Stimulated activated CD8-positive, alpha-beta memory T cell treated with anti-CD3 and anti-CD28 coated beads, Interleukin-7, amount 100 ng/mL, for 24 hours (primary cell): Measurements from ENCODE around the gene PRR20C.
"Not testable (repeated sequence)": the region's sequence is repeated elsewhere in the genome, so short reads cannot be mapped to it uniquely, and the experiment has no call there.

Source experiments
- DNase-seq: peaks from one replicate; pipeline ENCODE4 v3.0.0-alpha.2; 2020; ENCODE audit warnings: low read depth

The PRR20C gene

GRCh38 chr13:57153761-57154160 lies at the start of gene PRR20C:
Gene PRR20C, plus strand, starts transcription at chr13:57154061. Its CDS starts 387 bp downstream, at chr13:57154448.
- not testable (repeated sequence) for DNase-seq

- DNase-seq, result no peak
Observed at GRCh38 chr13:57114945-57115344, 38.9 kb upstream of the PRR20C start.

DNA sequence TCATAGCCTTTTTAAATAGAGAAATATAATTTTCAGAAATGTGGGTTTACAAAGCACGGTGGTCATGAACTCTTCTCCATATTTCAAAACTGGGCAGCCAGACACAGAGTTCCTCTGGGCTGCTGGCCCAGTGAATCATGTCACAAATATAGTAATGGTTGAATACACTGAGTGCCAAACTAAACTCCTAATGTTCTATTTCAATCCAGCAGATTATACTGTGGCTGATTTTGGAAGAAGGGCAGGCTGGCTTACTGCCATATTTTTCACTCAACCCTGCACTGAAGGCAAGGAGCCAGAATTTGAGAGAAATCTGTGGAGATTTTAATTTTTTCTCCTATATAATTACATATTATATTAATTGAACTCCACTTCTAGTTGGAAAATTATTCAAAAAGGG lies 30.2 kb upstream of the PRR20C start:
- no peak for DNase-seq

- DNase-seq, result no peak
Observed at GRCh38 chr13:57128909-57129308, 25.0 kb upstream of the PRR20C start.

DNA sequence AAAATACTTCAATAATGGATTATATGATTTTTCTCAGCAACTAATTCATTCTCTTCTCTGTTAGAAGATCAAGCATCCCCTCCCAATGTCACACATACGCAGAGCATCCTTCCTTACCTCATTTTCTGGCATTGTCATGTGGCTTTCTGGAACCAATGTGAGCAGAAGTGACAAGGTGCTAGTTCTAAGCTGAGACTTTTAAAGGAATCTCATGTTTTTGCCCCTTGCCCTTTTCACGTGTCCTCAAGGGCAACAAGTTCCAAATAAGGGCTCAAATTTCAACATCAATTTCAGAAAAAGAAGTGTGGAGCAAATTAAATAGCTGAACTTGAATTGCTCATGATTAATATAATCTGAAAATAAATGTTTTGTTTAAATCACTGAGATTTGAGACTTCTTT lies 17.8 kb upstream of the PRR20C start:
- no peak for DNase-seq

DNA sequence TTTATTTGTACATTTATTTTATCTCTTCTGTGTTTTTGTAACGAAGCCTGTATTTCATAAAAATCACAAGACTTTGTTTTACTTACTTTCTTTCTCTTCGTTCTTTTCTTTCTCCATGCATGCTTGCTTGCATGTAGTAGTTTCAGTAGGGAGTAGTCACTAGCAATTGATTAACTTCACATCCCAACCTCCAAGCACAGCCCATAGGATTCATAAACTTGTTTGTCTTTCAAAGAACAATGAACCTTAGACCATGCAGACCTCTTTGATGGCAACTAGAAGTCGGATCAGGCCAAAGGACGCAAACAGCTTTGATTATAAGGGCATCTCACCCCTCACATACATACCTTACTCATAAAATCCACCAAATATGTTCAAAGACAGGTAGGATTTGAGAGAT lies 16.3 kb upstream of the PRR20C start:
- no peak for DNase-seq

- DNase-seq, result no peak
Observed at GRCh38 chr13:57138988-57139387, 14.9 kb upstream of the PRR20C start.

DNA sequence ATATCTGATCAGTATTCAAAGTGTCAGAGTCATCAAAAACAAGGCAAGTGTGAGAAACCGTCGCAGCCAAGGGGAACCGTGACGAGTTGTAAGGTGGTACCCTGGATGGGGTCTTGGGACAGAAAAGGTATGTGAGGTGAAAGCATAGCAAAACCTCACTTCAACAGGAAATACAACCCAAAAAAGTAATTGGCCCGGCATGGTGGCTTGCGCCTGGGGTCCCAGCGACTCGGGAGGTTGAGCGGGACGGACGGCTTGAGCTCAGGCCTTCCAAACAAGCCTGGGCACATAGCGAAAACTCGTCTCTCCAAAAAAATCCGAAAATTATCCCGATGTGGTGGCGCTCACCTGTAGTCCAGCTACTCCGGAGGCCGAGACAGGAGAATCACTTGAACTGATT lies 14.1 kb upstream of the PRR20C start:
- not testable (repeated sequence) for DNase-seq

DNA sequence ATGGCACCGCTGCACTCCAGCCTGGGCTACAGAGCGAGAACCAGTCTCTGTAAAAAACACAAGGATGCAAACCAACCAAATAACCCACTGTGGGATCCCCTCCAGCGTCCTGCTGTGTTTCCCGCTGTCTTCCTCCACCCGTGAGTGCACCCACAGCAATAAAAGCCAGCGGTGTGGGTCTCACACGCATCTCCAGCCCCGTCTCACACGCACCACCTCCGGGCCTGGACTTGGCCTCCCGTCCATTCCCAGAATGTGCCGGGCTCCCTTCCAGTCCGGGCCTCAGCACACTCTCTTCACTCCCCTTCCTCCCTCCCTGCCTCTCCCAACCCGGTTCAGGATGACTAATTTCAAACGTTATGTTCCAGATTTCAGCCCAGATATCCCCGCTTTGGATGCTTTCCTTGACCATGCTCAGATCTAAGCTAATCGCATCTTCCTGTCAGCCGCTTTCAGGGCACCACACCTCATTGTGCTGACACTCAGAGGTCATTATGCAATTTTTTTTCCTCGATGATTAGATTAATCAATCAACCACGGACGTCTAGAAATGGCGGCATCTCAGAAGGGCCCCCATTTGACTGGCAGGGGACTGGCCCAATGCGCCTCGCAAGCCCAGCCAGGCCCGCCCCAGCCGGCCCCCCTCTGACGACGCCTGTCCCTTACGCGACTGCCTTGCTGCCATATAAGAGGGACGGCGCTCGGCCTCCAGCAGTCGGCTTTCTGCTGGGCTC lies 13.5 kb upstream of the PRR20C start, which contains the start of gene PRR20A:
PRR20A (plus strand) TSS at position 684 of the 734 bp plus-strand sequence. CDS start 387 bp downstream, outside the sequence.
- DNase-seq, result not testable (repeated sequence)

- not testable (repeated sequence) for DNase-seq
Observed at GRCh38 chr13:57147188-57147587, 6.7 kb upstream of the PRR20C start, which contains the start of gene PRR20B. Gene PRR20B, plus strand, starts transcription at chr13:57147488. Its CDS starts 387 bp downstream, at chr13:57147875.

DNA sequence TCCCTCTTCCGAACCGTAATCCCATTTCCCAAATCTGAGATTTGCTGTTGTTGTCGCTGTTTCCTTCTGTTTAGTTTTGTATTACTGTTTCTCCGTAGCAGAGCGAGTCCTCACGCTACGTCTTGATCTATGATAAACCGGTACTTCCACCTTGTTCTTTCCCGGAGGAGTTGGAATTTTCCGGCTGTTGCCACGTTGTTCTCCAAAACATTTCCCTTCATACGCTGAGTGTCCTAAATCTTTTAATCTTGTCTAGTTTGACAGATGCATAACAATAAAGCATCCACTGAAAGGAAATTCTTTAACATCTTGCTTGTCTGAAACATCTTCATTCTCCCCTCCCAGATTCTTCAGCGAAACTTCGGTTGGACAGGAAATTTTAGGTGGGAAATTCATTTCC lies 5.8 kb upstream of the PRR20C start:
- DNase-seq, result not testable (repeated sequence)

- not testable (repeated sequence) for DNase-seq
Observed at GRCh38 chr13:57160332-57160731, 6.5 kb downstream of the PRR20C start, which contains the start of gene PRR20D. Gene PRR20D, plus strand, starts transcription at chr13:57160632. Its CDS starts 387 bp downstream, at chr13:57161019.

GRCh38 chr13:57166897-57167296 lies 13.0 kb downstream of the PRR20C start, which contains the start of gene PRR20E:
Gene PRR20E, plus strand, starts transcription at chr13:57167197. Its CDS starts 387 bp downstream, at chr13:57167584.
- DNase-seq, result not testable (repeated sequence)

- no peak for DNase-seq
Observed at GRCh38 chr13:57191667-57192066, 37.8 kb downstream of the PRR20C start.
